Loucy (cell line): ENCODE measurements around the gene DNAJB8.

ENCODE experiments used
- H2AFZ ChIP-seq: fragments of 200-600 bp; sonication (generic); 2 replicates; pipeline ENCODE4 v1.6.0; 2016; ENCODE audit warnings: antibody characterized with exemption, mild to moderate bottlenecking, low read length, moderate library complexity
- H3F3A ChIP-seq: fragments of 200-600 bp; 2 replicates; pipeline ENCODE4 v1.6.0; 2016; ENCODE audit warnings: antibody characterized with exemption, low read depth, mild to moderate bottlenecking
- H3K27me3 ChIP-seq: fragments of 200-600 bp; sonication (generic); 2 replicates; pipeline ENCODE4 v1.6.1; 2014; ENCODE audit warnings: low read length, mild to moderate bottlenecking; ENCODE audit not compliant: insufficient read depth, poor library complexity, severe bottlenecking
- H3K36me3 ChIP-seq: fragments of 200-600 bp; sonication (generic); 2 replicates; pipeline ENCODE4 v1.6.1; 2016; ENCODE audit warnings: low read length; ENCODE audit not compliant: insufficient read depth
- H3K4me1 ChIP-seq: fragments of 200-600 bp; sonication (generic); 2 replicates; pipeline ENCODE4 v1.5.1; 2014; ENCODE audit warnings: low read length, mild to moderate bottlenecking; ENCODE audit not compliant: insufficient read depth, poor library complexity, severe bottlenecking
- H3K4me2 ChIP-seq: fragments of 200-600 bp; sonication (generic); 2 replicates; pipeline ENCODE4 v1.6.0; 2014; ENCODE audit warnings: antibody characterized with exemption, low read length, low read depth, mild to moderate bottlenecking; ENCODE audit not compliant: poor library complexity, severe bottlenecking
- H3K4me3 ChIP-seq: fragments of 200-600 bp; sonication (generic); 2 replicates; pipeline ENCODE4 v1.5.1; 2014; ENCODE audit warnings: low read length, mild to moderate bottlenecking, mixed read lengths; ENCODE audit not compliant: poor library complexity, severe bottlenecking
- H3K79me2 ChIP-seq: fragments of 200-600 bp; sonication (generic); 2 replicates; pipeline ENCODE4 v1.6.1; 2014; ENCODE audit warnings: low read length; ENCODE audit not compliant: insufficient read depth
- H3K9ac ChIP-seq: fragments of 200-600 bp; sonication (generic); 2 replicates; pipeline ENCODE4 v1.6.0; 2014; ENCODE audit warnings: mild to moderate bottlenecking, low read depth, low read length, moderate library complexity; ENCODE audit not compliant: poor library complexity, severe bottlenecking
- H3K9me2 ChIP-seq: fragments of 200-600 bp; sonication (generic); replicated peaks from 2 replicates; pipeline ENCODE4 v1.6.1; 2016; ENCODE audit warnings: low read depth, low read length, mixed read lengths
- H3K9me3 ChIP-seq: fragments of 200-600 bp; sonication (generic); 2 replicates; pipeline ENCODE4 v1.6.1; 2014; ENCODE audit warnings: mild to moderate bottlenecking, antibody characterized with exemption, low read length, low read depth; ENCODE audit not compliant: insufficient read depth
- H4K20me1 ChIP-seq: fragments of 200-600 bp; sonication (generic); 2 replicates; pipeline ENCODE4 v1.6.0; 2014; ENCODE audit warnings: antibody characterized with exemption, low read length, mild to moderate bottlenecking; ENCODE audit not compliant: insufficient read depth, poor library complexity, severe bottlenecking
- CTCF ChIP-seq: fragments of 200-600 bp; sonication (generic); conservative IDR thresholded peaks from 2 replicates; pipeline ENCODE4 v1.5.1; 2014; ENCODE audit warnings: mild to moderate bottlenecking, antibody characterized with exemption, low read length
- EZH2phosphoT487 ChIP-seq: fragments of 200-600 bp; IDR thresholded peaks from 2 replicates; pipeline ENCODE4 v1.6.1; 2018; ENCODE audit warnings: antibody characterized with exemption, mild to moderate bottlenecking, moderate library complexity, borderline replicate concordance

DNAJB8 gene

GRCh38 chr3:128506754-128507153 lies 40.1 kb upstream of the DNAJB8 start:
- Histone ChIP-seq H3F3A (no peaks in the 10 kb centered on the region), H2AFZ (no peak overlapping the region), H4K20me1 (no peaks in the 10 kb centered on the region), H3K9ac (no peak overlapping the region), H3K4me3 (no peak overlapping the region), H3K36me3 (no peaks in the 10 kb centered on the region), H3K9me3 (no peaks in the 10 kb centered on the region), H3K4me2 (no peak overlapping the region), H3K4me1 (no peaks in the 10 kb centered on the region), H3K27me3 (no peaks in the 10 kb centered on the region), H3K9me2 (no peaks in the 10 kb centered on the region), H3K79me2 (no peaks in the 10 kb centered on the region)
- TF ChIP-seq EZH2phosphoT487 (no peak), CTCF (no peak)

- H3K36me3 ChIP-seq: no peaks in the 10 kb centered on the region
- no peak for TF ChIP-seq CTCF
- no peak for TF ChIP-seq EZH2phosphoT487
- no peak overlapping the region for H2AFZ ChIP-seq
- no peaks in the 10 kb centered on the region for H4K20me1 ChIP-seq
- no peaks in the 10 kb centered on the region for H3F3A ChIP-seq
- H3K9ac ChIP-seq: no peak overlapping the region
- no peak overlapping the region for H3K4me3 ChIP-seq
- no peak overlapping the region for H3K4me2 ChIP-seq
- H3K4me1 ChIP-seq: no peaks in the 10 kb centered on the region
- H3K9me3 ChIP-seq: no peaks in the 10 kb centered on the region
- no peaks in the 10 kb centered on the region for H3K9me2 ChIP-seq
- no peaks in the 10 kb centered on the region for H3K27me3 ChIP-seq
- H3K79me2 ChIP-seq: no peaks in the 10 kb centered on the region
These were observed 39.1 kb upstream of the DNAJB8 start for GRCh38 chr3:128505771-128506170.

GRCh38 chr3:128504963-128505730 lies 38.5 kb upstream of the DNAJB8 start:
- Histone ChIP-seq H3K9ac (no peak overlapping the region), H2AFZ (no peak overlapping the region)
- TF ChIP-seq EZH2phosphoT487: no peak
- no peak for TF ChIP-seq CTCF

More at GRCh38 chr3:128504963-128505730, 38.5 kb upstream of the DNAJB8 start:
- Histone ChIP-seq H3K4me3 (no peak overlapping the region), H3K27me3 (no peaks in the 10 kb centered on the region), H3K9me3 (no peaks in the 10 kb centered on the region), H3K4me2 (no peak overlapping the region), H3K9me2 (no peaks in the 10 kb centered on the region), H4K20me1 (no peaks in the 10 kb centered on the region), H3F3A (no peaks in the 10 kb centered on the region), H3K36me3 (no peaks in the 10 kb centered on the region), H3K4me1 (no peaks in the 10 kb centered on the region), H3K79me2 (no peaks in the 10 kb centered on the region)
